ENCODE data around the gene PRKCH. TPM values are rescaled to one million over a fixed set of nuclear protein-coding genes. Genes with fewer than 3 reads are reported as not detected.

The PRKCH gene
- total RNA-seq, 1 experiment from 2014 or later: 22.3 TPM

- Mint-ChIP-seq H3K4me1 (ENCODE audit: low read depth, unreplicated experiment) (peaks cover 28% of the 10 kb centered on the region), H3K9me3 (ENCODE audit: low read depth, unreplicated experiment) (no peaks in the 10 kb centered on the region), H3K27ac (ENCODE audit: unreplicated experiment) (no peak overlapping the region), H3K4me3 (ENCODE audit: low read depth, unreplicated experiment) (no peak overlapping the region), H3K36me3 (ENCODE audit: insufficient read depth, unreplicated experiment) (no peaks in the 10 kb centered on the region), H3K27me3 (ENCODE audit: unreplicated experiment) (no peaks in the 10 kb centered on the region)
- CTCF ChIA-PET: interaction anchor here (0.8 kb wide), 1 partner anchor 11 kb away, joined by 3 read pairs; no protein-coding TSS in a partner anchor
- intact Hi-C loops (cut with micrococcal nuclease; ENCODE audit: unreplicated experiment): no loop called here
- TF ChIP-seq, protein P1, sequence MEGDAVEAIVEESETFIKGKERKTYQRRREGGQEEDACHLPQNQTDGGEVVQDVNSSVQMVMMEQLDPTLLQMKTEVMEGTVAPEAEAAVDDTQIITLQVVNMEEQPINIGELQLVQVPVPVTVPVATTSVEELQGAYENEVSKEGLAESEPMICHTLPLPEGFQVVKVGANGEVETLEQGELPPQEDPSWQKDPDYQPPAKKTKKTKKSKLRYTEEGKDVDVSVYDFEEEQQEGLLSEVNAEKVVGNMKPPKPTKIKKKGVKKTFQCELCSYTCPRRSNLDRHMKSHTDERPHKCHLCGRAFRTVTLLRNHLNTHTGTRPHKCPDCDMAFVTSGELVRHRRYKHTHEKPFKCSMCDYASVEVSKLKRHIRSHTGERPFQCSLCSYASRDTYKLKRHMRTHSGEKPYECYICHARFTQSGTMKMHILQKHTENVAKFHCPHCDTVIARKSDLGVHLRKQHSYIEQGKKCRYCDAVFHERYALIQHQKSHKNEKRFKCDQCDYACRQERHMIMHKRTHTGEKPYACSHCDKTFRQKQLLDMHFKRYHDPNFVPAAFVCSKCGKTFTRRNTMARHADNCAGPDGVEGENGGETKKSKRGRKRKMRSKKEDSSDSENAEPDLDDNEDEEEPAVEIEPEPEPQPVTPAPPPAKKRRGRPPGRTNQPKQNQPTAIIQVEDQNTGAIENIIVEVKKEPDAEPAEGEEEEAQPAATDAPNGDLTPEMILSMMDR (IDR thresholded peaks at IDR 0.05; ENCODE audit: unreplicated experiment): no peak
- no TSS peak for BruUV-seq (replicated peaks)
- DNase-seq: no peak
Observed at GRCh38 chr14:61591862-61592261, 270.5 kb downstream of the PRKCH start.

DNA sequence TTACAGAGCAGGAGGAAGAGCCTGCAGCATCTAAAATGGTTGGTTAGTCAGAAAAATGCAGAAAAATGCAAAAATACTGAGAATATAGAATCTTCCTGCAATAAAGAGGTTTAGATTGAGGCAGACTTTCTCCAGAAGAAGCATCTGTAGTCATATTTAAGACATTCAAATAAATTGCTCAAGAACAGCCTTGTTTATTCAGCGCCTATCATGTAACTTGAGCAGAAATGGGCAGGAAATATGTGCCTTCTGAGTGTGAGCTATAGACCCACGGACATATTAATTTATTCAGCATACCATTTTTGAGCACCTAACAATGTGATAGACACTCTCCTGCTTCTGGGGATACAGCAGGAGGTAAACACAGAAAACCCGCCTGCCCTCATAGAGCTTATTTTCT, 272.0 kb downstream of the PRKCH start:
- intact Hi-C loops (cut with micrococcal nuclease; ENCODE audit: unreplicated experiment): no loop called here
- no TSS peak for BruUV-seq (replicated peaks)
- CTCF ChIA-PET: interaction anchor here (0.6 to 0.8 kb wide), 2 partner anchors 30 to 61 kb away, joined by 3 to 5 read pairs; no protein-coding TSS in a partner anchor
- no peak overlapping the region for H3K4me3 Mint-ChIP-seq (ENCODE audit: low read depth, unreplicated experiment)
- no peak overlapping the region for H3K27ac Mint-ChIP-seq (ENCODE audit: unreplicated experiment)
- TF ChIP-seq, protein P1 (IDR thresholded peaks at IDR 0.05; ENCODE audit: unreplicated experiment): no peak
- no peaks in the 10 kb centered on the region for H3K36me3 Mint-ChIP-seq (ENCODE audit: insufficient read depth, unreplicated experiment)
- peaks cover 29% of the 10 kb centered on the region for H3K4me1 Mint-ChIP-seq (ENCODE audit: low read depth, unreplicated experiment)
- no peaks in the 10 kb centered on the region for H3K9me3 Mint-ChIP-seq (ENCODE audit: low read depth, unreplicated experiment)
- no peak for DNase-seq
- H3K27me3 Mint-ChIP-seq (ENCODE audit: unreplicated experiment): no peaks in the 10 kb centered on the region

DNA sequence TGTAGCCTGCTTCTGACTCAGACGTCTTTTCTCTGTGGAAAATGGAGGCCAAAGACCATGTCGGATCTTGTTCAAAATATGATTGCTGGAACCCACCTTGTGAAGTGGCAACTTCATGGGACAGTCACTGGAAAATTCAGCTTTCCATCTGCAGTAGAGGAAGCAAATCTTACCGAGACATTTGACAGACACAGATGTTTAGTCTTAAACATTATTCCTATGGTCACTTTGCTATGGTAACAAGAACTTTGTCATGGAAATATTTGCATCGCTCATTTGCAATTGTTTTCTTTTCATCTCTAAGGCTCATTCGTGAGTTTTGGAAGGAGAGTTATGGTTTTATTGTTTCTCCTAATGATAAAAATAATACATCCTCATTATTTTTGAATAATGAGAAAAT, 275.6 kb downstream of the PRKCH start:
- BruUV-seq (replicated peaks): no TSS peak
- Mint-ChIP-seq H3K4me1 (ENCODE audit: low read depth, unreplicated experiment) (peaks cover 44% of the 10 kb centered on the region), H3K27me3 (ENCODE audit: unreplicated experiment) (no peaks in the 10 kb centered on the region), H3K27ac (ENCODE audit: unreplicated experiment) (no peak overlapping the region), H3K36me3 (ENCODE audit: insufficient read depth, unreplicated experiment) (no peaks in the 10 kb centered on the region), H3K4me3 (ENCODE audit: low read depth, unreplicated experiment) (no peak overlapping the region), H3K9me3 (ENCODE audit: low read depth, unreplicated experiment) (no peaks in the 10 kb centered on the region)
- TF ChIP-seq, protein P1 (IDR thresholded peaks at IDR 0.05; ENCODE audit: unreplicated experiment): no peak
- intact Hi-C loops (cut with micrococcal nuclease; ENCODE audit: unreplicated experiment): no loop called here
- CTCF ChIA-PET: no interaction called here
- no peak for DNase-seq

GRCh38 chr14:61598980-61599379, 277.6 kb downstream of the PRKCH start:
- H3K4me1 Mint-ChIP-seq (ENCODE audit: low read depth, unreplicated experiment): peaks cover 52% of the 10 kb centered on the region
- no TSS peak for BruUV-seq (replicated peaks)
- TF ChIP-seq, protein P1 (IDR thresholded peaks at IDR 0.05; ENCODE audit: unreplicated experiment): no peak
- intact Hi-C loops (cut with micrococcal nuclease; ENCODE audit: unreplicated experiment): no loop called here
- H3K27me3 Mint-ChIP-seq (ENCODE audit: unreplicated experiment): no peaks in the 10 kb centered on the region
- no peak overlapping the region for H3K27ac Mint-ChIP-seq (ENCODE audit: unreplicated experiment)
- DNase-seq: no peak
- no peaks in the 10 kb centered on the region for H3K9me3 Mint-ChIP-seq (ENCODE audit: low read depth, unreplicated experiment)
- H3K36me3 Mint-ChIP-seq (ENCODE audit: insufficient read depth, unreplicated experiment): no peaks in the 10 kb centered on the region
- CTCF ChIA-PET: interaction anchor here (1.4 kb wide), 1 partner anchor 9 kb away, joined by 5 read pairs; no protein-coding TSS in a partner anchor
- H3K4me3 Mint-ChIP-seq (ENCODE audit: low read depth, unreplicated experiment): no peak overlapping the region
